Suprapubic skin (tissue), 4 donors: ENCODE measurements around the gene WWOX.

Experiments used
- CTCF ChIP-seq, 2 donors: fragments of 200-600 bp in 1 of 2; fragments of 450-650 bp in 1 of 2; sonication (generic) in 1 of 2; IDR thresholded peaks; one replicate each; pipeline ENCODE4 v1.5.1; 2016 to 2019; ENCODE audit warnings: antibody characterized with exemption in 2 of 2, mild to moderate bottlenecking in 1 of 2, moderate library complexity in 1 of 2
- EP300 ChIP-seq: sonication (generic); formaldehyde crosslinking; IDR thresholded peaks from one replicate; pipeline ENCODE4 v1.6.1; 2017; ENCODE audit warnings: antibody characterized with exemption
- POLR2A ChIP-seq, 2 donors: fragments of 450-650 bp; IDR thresholded peaks; one replicate each; pipeline ENCODE4 v1.6.1; 2017; ENCODE audit warnings: antibody characterized with exemption in 2 of 2, mild to moderate bottlenecking in 2 of 2, moderate library complexity in 2 of 2
- POLR2AphosphoS5 ChIP-seq, 3 donors: sonication (generic); formaldehyde crosslinking; IDR thresholded peaks; one replicate each; pipeline ENCODE4 v1.6.1; 2017; ENCODE audit warnings: antibody characterized with exemption in 3 of 3

GRCh38 chr16:79165506-79165905, 1066.1 kb downstream of the WWOX start:
- no peak for TF ChIP-seq POLR2AphosphoS5 (IDR thresholded peaks at IDR 0.05)
- no peak for TF ChIP-seq CTCF (IDR thresholded peaks at IDR 0.05)
- no peak for TF ChIP-seq POLR2A (IDR thresholded peaks at IDR 0.05)
- no peak for TF ChIP-seq EP300
